ENCODE data around the gene TMEM33. TPM values are rescaled to one million over a fixed set of nuclear protein-coding genes. Genes with fewer than 3 reads are reported as not detected.
"Not testable (repeated sequence)": the region's sequence is repeated elsewhere in the genome, so short reads cannot be mapped to it uniquely, and the experiment has no call there.

Gene TMEM33
- 52.7 TPM for polyA plus RNA-seq (ENCODE audit: insufficient read length)
- long read RNA-seq, donor 1, full-length matches to known transcripts: 9 of 9 reads
- long read RNA-seq, donor 1, partial matches to known transcripts: 0 of 9 reads
- long read RNA-seq, donor 1, other reads (novel, unspliced or antisense): 0 of 9 reads
- long read RNA-seq, donor 2, full-length matches to known transcripts: 10 of 10 reads
- long read RNA-seq, donor 2, partial matches to known transcripts: 0 of 10 reads
- long read RNA-seq, donor 2, other reads (novel, unspliced or antisense): 0 of 10 reads
- long read RNA-seq, donor 3, full-length matches to known transcripts: 5 of 5 reads
- long read RNA-seq, donor 3, partial matches to known transcripts: 0 of 5 reads
- long read RNA-seq, donor 3, other reads (novel, unspliced or antisense): 0 of 5 reads
- long read RNA-seq, donor 4: 0 reads
- long read RNA-seq, donor 5, full-length matches to known transcripts: 13 of 19 reads
- long read RNA-seq, donor 5, partial matches to known transcripts: 6 of 19 reads
- long read RNA-seq, donor 5, other reads (novel, unspliced or antisense): 0 of 19 reads
- long read RNA-seq, donor 6, full-length matches to known transcripts: 10 of 25 reads
- long read RNA-seq, donor 6, partial matches to known transcripts: 15 of 25 reads
- long read RNA-seq, donor 6, other reads (novel, unspliced or antisense): 0 of 25 reads
- long read RNA-seq, donor 7, full-length matches to known transcripts: 12 of 12 reads
- long read RNA-seq, donor 7, partial matches to known transcripts: 0 of 12 reads
- long read RNA-seq, donor 7, other reads (novel, unspliced or antisense): 0 of 12 reads
- long read RNA-seq, donor 8, full-length matches to known transcripts: 4 of 4 reads
- long read RNA-seq, donor 8, partial matches to known transcripts: 0 of 4 reads
- long read RNA-seq, donor 8, other reads (novel, unspliced or antisense): 0 of 4 reads

- peak; percentile 83 for DNase-seq
These were observed at the start of gene TMEM33 for GRCh38 chr4:41934901-41935651. Gene TMEM33, plus strand, starts transcription at chr4:41935429. Its CDS starts 56 bp downstream, at chr4:41935485.

- DNase-seq: no peak
These were observed 49.8 kb upstream of the TMEM33 start for GRCh38 chr4:41885456-41885855.

GRCh38 chr4:41887277-41887676 is 48.0 kb upstream of the TMEM33 start:
- DNase-seq: no peak

- DNase-seq: no peak
These were observed 47.2 kb upstream of the TMEM33 start for GRCh38 chr4:41887821-41888686.

GRCh38 chr4:41888687-41889074 is 46.5 kb upstream of the TMEM33 start:
- DNase-seq: no peak

GRCh38 chr4:41889317-41889716 is 45.9 kb upstream of the TMEM33 start:
- DNase-seq: no peak

GRCh38 chr4:41890085-41890484 is 45.1 kb upstream of the TMEM33 start:
- DNase-seq: no peak

- no peak for DNase-seq
These were observed 38.6 kb upstream of the TMEM33 start for GRCh38 chr4:41896648-41897047.

- no peak for DNase-seq
These were observed 37.5 kb upstream of the TMEM33 start for GRCh38 chr4:41897698-41898097.

GRCh38 chr4:41909136-41909535 is 26.1 kb upstream of the TMEM33 start:
- DNase-seq: not testable (repeated sequence)

GRCh38 chr4:41912546-41912945 is 22.7 kb upstream of the TMEM33 start:
- no peak for DNase-seq

- no peak for DNase-seq
These were observed 21.7 kb upstream of the TMEM33 start for GRCh38 chr4:41913509-41913908.

- DNase-seq: no peak
These were observed 17.0 kb upstream of the TMEM33 start for GRCh38 chr4:41918278-41918677.

- not testable (repeated sequence) for DNase-seq
These were observed 14.8 kb upstream of the TMEM33 start for GRCh38 chr4:41920416-41920815.

- no peak for DNase-seq
These were observed 13.8 kb upstream of the TMEM33 start for GRCh38 chr4:41921476-41921875.

- no peak for DNase-seq
These were observed 7.3 kb upstream of the TMEM33 start for GRCh38 chr4:41927796-41928499.

GRCh38 chr4:41930139-41930831 is 4.9 kb upstream of the TMEM33 start:
- no peak for DNase-seq

GRCh38 chr4:41932988-41933387 is 2.2 kb upstream of the TMEM33 start:
- no peak for DNase-seq

- no peak for DNase-seq
These were observed 1.2 kb upstream of the TMEM33 start for GRCh38 chr4:41933997-41934503.

- no peak for DNase-seq
These were observed 722 bp upstream of the TMEM33 start for GRCh38 chr4:41934514-41934900.

Measured in left kidney (tissue), 8 donors.